IMR-90 (cell line): ENCODE results near the gene MEIS2.

Source experiments
- BHLHE40 ChIP-seq: fragments of 150-350 bp; IDR thresholded peaks from 2 replicates; pipeline ENCODE4 v1.6.1; 2016; ENCODE audit warnings: mild to moderate bottlenecking, low read depth, low read length
- CTCF ChIP-seq: conservative IDR thresholded peaks from 2 replicates; pipeline ENCODE4 v1.5.1; 2012; ENCODE audit warnings: mild to moderate bottlenecking, low read depth, low read length, improper control_type of control experiment
- MAFK ChIP-seq: IDR thresholded peaks from 2 replicates; pipeline ENCODE4 v1.6.1; 2012; ENCODE audit warnings: low read depth, low read length, improper control_type of control experiment
- MAZ ChIP-seq: IDR thresholded peaks from 2 replicates; pipeline ENCODE4 v1.6.1; 2012; ENCODE audit warnings: low read depth, mild to moderate bottlenecking, low read length, improper control_type of control experiment, moderate library complexity, borderline replicate concordance
- POLR2A ChIP-seq: IDR thresholded peaks from 2 replicates; pipeline ENCODE4 v1.6.1; 2012; ENCODE audit warnings: mild to moderate bottlenecking, low read depth, low read length
- SMC3 ChIP-seq: fragments of 150-350 bp; IDR thresholded peaks from 2 replicates; pipeline ENCODE4 v1.6.1; 2016; ENCODE audit warnings: low read depth, mild to moderate bottlenecking, antibody characterized with exemption, low read length, moderate library complexity

- TF ChIP-seq CTCF (no peak), POLR2A (no peak), MAFK (no peak), MAZ (no peak), BHLHE40 (no peak), SMC3 (no peak)
Measured at GRCh38 chr15:37045859-37046740, 54.2 kb downstream of the MEIS2 start.
